H1 (cell line): Measurements from ENCODE around the gene DAPK1. TPM values are rescaled to one million over a fixed set of nuclear protein-coding genes. Genes with fewer than 3 reads are reported as not detected.

Experiments
- ASH2L ChIP-seq: fragments of 200-600, 300-600 bp; sonication (generic); IDR thresholded peaks from one replicate; pipeline ENCODE4 v1.7.1; 2017; ENCODE audit warnings: low read length
- CHD7 ChIP-seq: fragments of 300-600 bp; sonication (generic); IDR thresholded peaks from 2 replicates; pipeline ENCODE4 v1.7.1; 2012; ENCODE audit warnings: low read length, moderate library complexity, mild to moderate bottlenecking, inconsistent platforms; ENCODE audit not compliant: insufficient replicate concordance
- E2F6 ChIP-seq: IDR thresholded peaks from 2 replicates; pipeline ENCODE4 v1.6.1; 2012; ENCODE audit warnings: inconsistent platforms
- EGR1 ChIP-seq: IDR thresholded peaks from 2 replicates; pipeline ENCODE4 v1.6.1; 2011; ENCODE audit warnings: low read depth, low read length, borderline replicate concordance
- HDAC6 ChIP-seq: IDR thresholded peaks from one replicate; pipeline ENCODE4 v1.7.1; 2012; ENCODE audit warnings: low read depth, mild to moderate bottlenecking, inconsistent platforms, low read length, moderate library complexity
- MAFK ChIP-seq: IDR thresholded peaks from 2 replicates; pipeline ENCODE4 v1.6.1; 2012; ENCODE audit warnings: low read depth, mild to moderate bottlenecking, improper control_type of control experiment, low read length
- NRF1 ChIP-seq: IDR thresholded peaks from 2 replicates; pipeline ENCODE4 v1.6.1; 2011; ENCODE audit warnings: mild to moderate bottlenecking, low read depth, low read length, improper control_type of control experiment
- POLR2A ChIP-seq, 2 experiments: IDR thresholded peaks; 1 replicate in 1 of 2; 2 replicates in 1 of 2; pipeline ENCODE4 v1.6.1; 2011; ENCODE audit warnings: low read depth in 2 of 2, low read length in 2 of 2, mild to moderate bottlenecking in 2 of 2; ENCODE audit errors: control extremely low read depth in 1 of 2
- RXRA ChIP-seq: IDR thresholded peaks from 2 replicates; pipeline ENCODE4 v1.6.1; 2011; ENCODE audit warnings: low read depth, mild to moderate bottlenecking, low read length, moderate library complexity; ENCODE audit not compliant: insufficient read depth
- SRF ChIP-seq: IDR thresholded peaks from 2 replicates; pipeline ENCODE4 v1.6.1; 2011; ENCODE audit warnings: mild to moderate bottlenecking, low read depth, low read length, moderate library complexity
- polyA plus RNA-seq, 7 experiments: library from polyadenylated mRNA; depleted of rRNA in 3 of 7; stranded (reverse) in 5 of 7; unstranded in 2 of 7; fragments of >200 nt in 5 of 7; fragments of 200-250 nt in 2 of 7; gene quantifications; 1 replicate in 5 of 7; 2 replicates in 1 of 7; 4 replicates in 1 of 7; pipeline versions ENCODE4 v1.2.1 to v1.2.3, GENCODE V29; 2011 to 2013; ENCODE audit warnings: missing spikeins in 2 of 7, mixed read lengths in 2 of 7
- total RNA-seq: library from RNA; stranded (reverse); fragmentation: NEBNext Ultra II Directional; extraction: Animal tissue kit (Norgen Biotek cat#: 25700); gene quantifications from 2 replicates; pipeline ENCODE4 v1.2.1, GENCODE V29; 2021

The DAPK1 gene
- total and polyA plus RNA-seq, 2 of the 8 experiments (the other 6 are each of a cell fraction or from before 2014, with no cell fraction given), result 62.4 to 131 TPM

DNA sequence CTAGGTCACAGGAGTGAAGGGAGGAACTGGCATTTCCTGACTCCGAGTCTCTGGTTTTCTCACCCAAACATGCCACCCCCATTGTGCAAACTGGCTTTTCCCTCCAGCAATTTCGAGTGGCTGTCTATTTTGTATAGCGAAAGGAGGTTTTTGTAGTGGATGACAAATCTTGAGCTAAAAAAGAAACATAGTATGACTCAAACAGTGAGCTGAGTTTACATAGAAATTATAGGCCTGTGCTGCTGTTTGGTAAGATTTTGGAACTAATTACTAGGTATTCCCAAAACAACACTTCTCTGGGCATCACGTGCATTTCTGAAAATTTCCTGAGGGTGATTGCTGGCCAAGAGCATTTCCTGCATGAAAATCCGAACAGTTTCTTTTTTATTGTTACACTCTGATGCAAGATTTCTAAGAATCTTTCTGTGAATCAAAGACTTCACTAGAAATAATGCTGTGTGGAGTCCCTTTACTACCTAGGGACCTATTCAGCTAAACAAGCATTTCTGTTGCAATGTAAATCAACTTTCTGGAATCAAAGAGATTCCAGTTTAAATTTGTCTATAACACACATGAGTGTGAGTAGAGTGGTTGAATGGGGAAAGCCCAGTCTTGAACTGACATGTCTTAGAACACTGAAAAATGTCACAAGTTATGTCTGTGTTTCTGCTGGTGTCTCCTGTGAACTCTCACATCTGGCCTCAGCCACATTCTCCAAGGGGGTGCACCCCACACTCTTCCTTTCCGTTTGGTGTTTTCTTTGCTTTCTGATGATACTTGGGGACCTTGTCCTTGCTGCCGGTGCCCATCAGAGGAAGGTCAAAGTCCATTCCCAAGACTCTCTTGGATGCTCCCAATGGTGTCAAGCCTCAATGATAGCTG is 33.3 kb upstream of the DAPK1 start (continued):
- TF ChIP-seq HDAC6, result no peak
- no peak for TF ChIP-seq SRF
- no peak for TF ChIP-seq EGR1
- no peak for TF ChIP-seq CHD7
- no peak for TF ChIP-seq POLR2A (IDR thresholded peaks at IDR 0.05; ENCODE audit: control extremely low read depth in 1 of 2, low read depth in 2 of 2, low read length in 2 of 2)
- no peak for TF ChIP-seq ASH2L
- no peak for TF ChIP-seq MAFK
- no peak for TF ChIP-seq NRF1
- TF ChIP-seq RXRA, result no peak
- TF ChIP-seq E2F6, result no peak
